Fibroblast of the aortic adventitia (primary cell): ENCODE measurements around the gene NPLOC4. TPM values are rescaled to one million over a fixed set of nuclear protein-coding genes. Genes with fewer than 3 reads are reported as not detected.

Experiments
- DNase-seq: peaks from one replicate; pipeline ENCODE4 v3.0.0-alpha.2; 2010; ENCODE audit warnings: low read depth
- H3K4me3 ChIP-seq: 2 replicates; pipeline ENCODE4 v1.5.1; 2011; ENCODE audit warnings: low read depth, mild to moderate bottlenecking, control low read depth, low read length, moderate library complexity
- total RNA-seq: library from RNA; depleted of rRNA; stranded (reverse); fragments of >200 nt; gene quantifications from 2 replicates; pipeline ENCODE4 v1.2.3, GENCODE V29; 2012; ENCODE audit warnings: low replicate concordance
- TF ChIP-seq, protein P1 (sequence below): IDR thresholded peaks from 2 replicates; pipeline ENCODE4 v1.5.1; 2011; ENCODE audit warnings: mild to moderate bottlenecking, low read length, control low read depth, inconsistent platforms; ENCODE audit not compliant: insufficient read depth

The NPLOC4 gene
- total RNA-seq, 1 donor: 60.3 TPM

DNA sequence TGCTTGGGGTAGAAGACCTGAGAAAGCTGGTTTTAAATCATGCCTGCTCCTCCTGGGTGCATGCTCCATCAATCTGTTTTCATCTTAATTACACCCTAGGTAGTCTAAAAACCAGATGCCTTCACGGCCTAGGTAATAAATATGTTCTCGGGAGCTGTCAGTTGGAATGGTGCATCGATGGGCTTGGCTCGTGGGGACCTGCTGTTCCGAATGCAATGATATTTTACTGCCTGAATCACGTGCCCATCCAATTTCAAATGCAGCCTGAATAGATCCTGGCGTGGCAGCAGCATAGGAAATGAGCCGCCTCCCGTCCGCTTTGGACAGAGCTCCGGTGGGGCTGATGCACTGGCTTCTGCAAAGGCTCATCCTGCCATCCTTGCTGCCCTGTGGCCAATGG is 65.9 kb downstream of the NPLOC4 start:
- no peak overlapping the region for H3K4me3 ChIP-seq
- no peak for DNase-seq
- TF ChIP-seq, protein P1, sequence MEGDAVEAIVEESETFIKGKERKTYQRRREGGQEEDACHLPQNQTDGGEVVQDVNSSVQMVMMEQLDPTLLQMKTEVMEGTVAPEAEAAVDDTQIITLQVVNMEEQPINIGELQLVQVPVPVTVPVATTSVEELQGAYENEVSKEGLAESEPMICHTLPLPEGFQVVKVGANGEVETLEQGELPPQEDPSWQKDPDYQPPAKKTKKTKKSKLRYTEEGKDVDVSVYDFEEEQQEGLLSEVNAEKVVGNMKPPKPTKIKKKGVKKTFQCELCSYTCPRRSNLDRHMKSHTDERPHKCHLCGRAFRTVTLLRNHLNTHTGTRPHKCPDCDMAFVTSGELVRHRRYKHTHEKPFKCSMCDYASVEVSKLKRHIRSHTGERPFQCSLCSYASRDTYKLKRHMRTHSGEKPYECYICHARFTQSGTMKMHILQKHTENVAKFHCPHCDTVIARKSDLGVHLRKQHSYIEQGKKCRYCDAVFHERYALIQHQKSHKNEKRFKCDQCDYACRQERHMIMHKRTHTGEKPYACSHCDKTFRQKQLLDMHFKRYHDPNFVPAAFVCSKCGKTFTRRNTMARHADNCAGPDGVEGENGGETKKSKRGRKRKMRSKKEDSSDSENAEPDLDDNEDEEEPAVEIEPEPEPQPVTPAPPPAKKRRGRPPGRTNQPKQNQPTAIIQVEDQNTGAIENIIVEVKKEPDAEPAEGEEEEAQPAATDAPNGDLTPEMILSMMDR: no peak

GRCh38 chr17:81569986-81570514 is 66.9 kb downstream of the NPLOC4 start:
- H3K4me3 ChIP-seq: no peak overlapping the region
- DNase-seq: no peak
- TF ChIP-seq, protein P1: no peak

DNA sequence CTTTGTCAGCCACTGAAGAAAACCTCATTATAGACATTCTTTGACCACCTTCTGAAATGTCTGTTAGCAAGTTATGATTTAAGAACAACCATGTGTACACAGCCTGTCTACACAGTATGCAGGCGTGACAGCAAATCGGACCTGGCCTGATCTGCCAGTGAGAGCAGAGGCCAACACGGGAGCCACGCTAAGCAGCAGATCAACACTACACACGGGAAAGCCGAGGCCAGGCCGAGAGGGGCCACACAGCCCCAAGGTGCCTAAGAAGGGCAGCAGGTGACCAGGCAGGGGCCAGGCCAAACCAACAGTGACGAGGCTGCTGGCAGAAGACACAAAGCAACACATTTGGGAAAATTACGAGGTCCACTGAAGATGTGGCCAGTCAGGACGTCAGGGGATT is 68.5 kb downstream of the NPLOC4 start:
- H3K4me3 ChIP-seq: no peak overlapping the region
- DNase-seq: no peak
- TF ChIP-seq, protein P1: no peak

DNA sequence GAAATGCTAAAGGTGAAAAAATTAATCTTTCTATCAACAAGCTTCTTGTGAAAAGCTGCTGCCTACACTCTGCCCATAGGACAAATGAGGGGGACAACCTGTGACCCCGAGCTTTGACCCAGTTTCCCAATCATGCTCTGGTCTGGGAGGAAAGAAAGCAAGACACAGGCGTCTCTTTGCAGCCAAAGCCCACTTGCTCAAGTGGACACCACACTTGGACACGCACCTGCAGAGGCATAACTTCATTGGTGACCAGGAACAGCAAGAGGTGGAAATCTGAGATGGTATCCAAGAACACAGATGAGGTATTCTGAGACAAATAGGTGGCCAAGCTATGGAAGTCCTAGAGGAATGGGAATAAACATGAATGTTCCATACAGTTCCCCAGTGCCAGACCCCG is 69.7 kb downstream of the NPLOC4 start:
- peak overlapping the region; percentile 46 for H3K4me3 ChIP-seq
- TF ChIP-seq, protein P1: no peak
- DNase-seq: no peak

DNA sequence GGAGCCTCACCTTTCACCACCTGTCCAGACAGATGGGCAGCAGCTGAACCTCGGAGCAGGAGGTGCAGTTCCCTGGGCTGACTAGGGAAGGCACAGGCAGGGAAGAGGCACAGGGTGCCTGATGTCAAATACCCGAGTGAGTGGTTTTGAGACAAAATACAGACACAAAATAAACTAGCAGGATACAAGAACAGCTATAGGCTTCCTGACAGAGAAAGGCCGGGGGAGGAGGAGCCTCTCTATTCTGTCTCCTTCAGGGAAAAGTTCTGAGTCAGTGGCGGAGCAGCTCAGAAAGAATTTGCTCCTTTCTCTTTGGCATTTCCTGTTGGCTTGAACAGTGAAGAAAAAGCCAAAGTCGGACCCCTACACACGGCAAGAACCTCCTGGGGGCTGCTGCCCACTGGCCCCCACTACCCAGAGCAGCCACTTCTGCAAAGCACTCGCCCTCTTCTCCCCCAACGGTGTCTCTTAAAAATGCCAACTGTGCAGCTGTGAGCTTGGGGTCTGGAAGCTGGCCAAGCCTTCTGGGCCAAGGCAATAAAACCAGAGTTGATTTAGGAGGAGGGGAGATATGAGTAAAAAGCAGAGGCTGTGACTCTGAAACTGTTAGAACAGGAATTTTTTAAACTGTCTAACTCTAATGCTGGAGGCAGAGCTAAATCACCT is 70.3 kb downstream of the NPLOC4 start:
- DNase-seq: peak; percentile 97
- H3K4me3 ChIP-seq: peak overlapping the region; percentile 48
- TF ChIP-seq, protein P1: no peak

- TF ChIP-seq, protein P1: no peak
- H3K4me3 ChIP-seq: no peak overlapping the region
- DNase-seq: no peak
Measured at GRCh38 chr17:81565231-81565630, 71.7 kb downstream of the NPLOC4 start.

DNA sequence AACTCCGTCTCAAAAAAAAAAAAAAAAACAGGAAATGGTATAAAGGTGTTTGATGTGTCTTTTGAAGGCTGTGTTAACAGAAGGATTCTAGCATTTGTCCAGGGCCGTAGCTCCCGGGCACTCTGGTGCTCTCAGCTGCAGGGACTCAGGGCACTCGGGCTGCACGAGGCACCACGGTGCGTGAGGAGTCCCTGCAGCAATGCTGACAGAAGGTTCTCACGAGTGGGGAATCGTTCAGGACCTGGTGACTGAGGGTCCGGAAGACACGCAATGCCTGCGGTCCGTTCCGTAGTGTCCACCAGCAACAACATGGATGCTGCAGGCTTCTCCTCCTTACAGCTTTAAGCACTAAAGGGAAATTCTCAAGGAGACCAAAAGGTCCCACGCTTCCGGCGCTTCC is 72.1 kb downstream of the NPLOC4 start:
- no peak for DNase-seq
- TF ChIP-seq, protein P1: no peak
- H3K4me3 ChIP-seq: no peak overlapping the region
